AG04449 (cell line): ENCODE measurements around the gene NACAD.

Source experiments
- CTCF ChIA-PET: fragments of 350-600 bp; formaldehyde crosslinking; extraction: SDS; loops from one replicate; lab custom pipeline; 2021; ENCODE audit warnings: antibody characterized with exemption; lab: Yijun Ruan, JAX
- POLR2A ChIA-PET: fragments of 400-600, 350-600 bp; formaldehyde crosslinking; extraction: SDS; loops from one replicate; lab custom pipeline; 2020; ENCODE audit warnings: antibody characterized with exemption, inconsistent platforms; lab: Yijun Ruan, JAX
- DNase-seq: peaks from one replicate; pipeline ENCODE4 v3.0.0-alpha.2; 2010; ENCODE audit warnings: low read depth, low spot score
- H3K4me3 ChIP-seq: 2 replicates; pipeline ENCODE4 v1.5.1; 2011; ENCODE audit warnings: low read depth, mild to moderate bottlenecking, control low read depth, low read length
- TF ChIP-seq, protein P1 (sequence below): IDR thresholded peaks from one replicate; pipeline ENCODE4 v1.5.1; 2011; ENCODE audit warnings: mild to moderate bottlenecking, moderate library complexity, low read length, control low read depth, inconsistent platforms; ENCODE audit not compliant: insufficient read depth; ENCODE audit errors: missing control alignments

Gene NACAD

GRCh38 chr7:45099891-45100760 lies 11.4 kb upstream of the NACAD start:
- CTCF ChIA-PET, result no interaction called here
- POLR2A ChIA-PET, result no interaction called here
- no peak for DNase-seq
- H3K4me3 ChIP-seq, result no peak overlapping the region
- TF ChIP-seq, protein P1, sequence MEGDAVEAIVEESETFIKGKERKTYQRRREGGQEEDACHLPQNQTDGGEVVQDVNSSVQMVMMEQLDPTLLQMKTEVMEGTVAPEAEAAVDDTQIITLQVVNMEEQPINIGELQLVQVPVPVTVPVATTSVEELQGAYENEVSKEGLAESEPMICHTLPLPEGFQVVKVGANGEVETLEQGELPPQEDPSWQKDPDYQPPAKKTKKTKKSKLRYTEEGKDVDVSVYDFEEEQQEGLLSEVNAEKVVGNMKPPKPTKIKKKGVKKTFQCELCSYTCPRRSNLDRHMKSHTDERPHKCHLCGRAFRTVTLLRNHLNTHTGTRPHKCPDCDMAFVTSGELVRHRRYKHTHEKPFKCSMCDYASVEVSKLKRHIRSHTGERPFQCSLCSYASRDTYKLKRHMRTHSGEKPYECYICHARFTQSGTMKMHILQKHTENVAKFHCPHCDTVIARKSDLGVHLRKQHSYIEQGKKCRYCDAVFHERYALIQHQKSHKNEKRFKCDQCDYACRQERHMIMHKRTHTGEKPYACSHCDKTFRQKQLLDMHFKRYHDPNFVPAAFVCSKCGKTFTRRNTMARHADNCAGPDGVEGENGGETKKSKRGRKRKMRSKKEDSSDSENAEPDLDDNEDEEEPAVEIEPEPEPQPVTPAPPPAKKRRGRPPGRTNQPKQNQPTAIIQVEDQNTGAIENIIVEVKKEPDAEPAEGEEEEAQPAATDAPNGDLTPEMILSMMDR, result no peak

GRCh38 chr7:45098983-45099839 lies 10.4 kb upstream of the NACAD start:
- TF ChIP-seq, protein P1, result no peak
- no peak overlapping the region for H3K4me3 ChIP-seq
- POLR2A ChIA-PET, result no interaction called here
- DNase-seq, result no peak
- CTCF ChIA-PET, result no interaction called here

DNA sequence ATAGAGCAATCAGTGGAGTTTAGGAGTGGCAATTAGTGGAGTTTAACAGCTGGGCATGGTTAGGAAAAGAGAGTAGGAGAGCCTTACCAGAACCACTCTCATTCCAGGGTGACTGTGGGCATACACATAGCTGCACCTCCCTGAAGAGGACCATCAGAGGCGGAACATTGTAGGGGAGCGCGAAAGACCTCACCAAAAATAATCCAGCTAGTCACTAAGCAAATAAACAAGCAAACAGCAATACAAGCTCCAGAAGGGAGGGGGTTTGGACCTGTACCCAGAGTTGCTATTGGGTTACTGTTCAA lies 4.1 kb upstream of the NACAD start:
- ChIA-PET POLR2A (interaction anchor here (0.6 to 1.3 kb wide), 4 partner anchors 11 to 93 kb away, joined by 3 to 4 read pairs (median 3); partner anchors contain the start of gene TBRG4), CTCF (no interaction called here)
- DNase-seq, result no peak
- no peak overlapping the region for H3K4me3 ChIP-seq
- TF ChIP-seq, protein P1, result no peak

- no peak for DNase-seq
- ChIA-PET POLR2A (interaction anchor here (0.5 to 1.3 kb wide), 5 partner anchors 11 to 783 kb away, joined by 3 to 4 read pairs (median 3); partner anchors contain the start of gene TBRG4), CTCF (no interaction called here)
- TF ChIP-seq, protein P1, result no peak
- H3K4me3 ChIP-seq, result no peak overlapping the region
Measured at GRCh38 chr7:45092100-45092930, 3.5 kb upstream of the NACAD start.

- DNase-seq, result no peak
- CTCF ChIA-PET, result interaction anchor here (0.8 kb wide), 1 partner anchor 47 kb away, joined by 3 read pairs; no protein-coding TSS in a partner anchor
- POLR2A ChIA-PET, result interaction anchor here (1.2 kb wide), 1 partner anchor 39 kb away, joined by 3 read pairs; no protein-coding TSS in a partner anchor
- TF ChIP-seq, protein P1, result no peak
- peak overlapping the region; percentile 64 for H3K4me3 ChIP-seq
Measured at GRCh38 chr7:45089341-45089891, 647 bp upstream of the NACAD start.
